GM18499 (cell line): ENCODE data around the gene CACNA1G.

Source experiments
- ATAC-seq: cut with Tn5 transposase; IDR thresholded peaks from one replicate; pipeline ENCODE4 v1.9.1; 2021; ENCODE audit warnings: moderate number of reproducible peaks; ENCODE audit not compliant: insufficient read depth, unreplicated experiment

The CACNA1G gene

GRCh38 chr17:50547035-50547735 lies 13.3 kb upstream of the CACNA1G start, which contains the start of gene SPATA20:
SPATA20 (plus strand) TSS chr17:50547174; CDS start chr17:50547209, 35 bp downstream.
- no peak for ATAC-seq

- no peak for ATAC-seq
Measured at GRCh38 chr17:50547736-50548083, 12.8 kb upstream of the CACNA1G start.

GRCh38 chr17:50548831-50549230 lies 11.7 kb upstream of the CACNA1G start:
- no peak for ATAC-seq

- no peak for ATAC-seq
Measured at GRCh38 chr17:50549256-50549941, 11.1 kb upstream of the CACNA1G start.

DNA sequence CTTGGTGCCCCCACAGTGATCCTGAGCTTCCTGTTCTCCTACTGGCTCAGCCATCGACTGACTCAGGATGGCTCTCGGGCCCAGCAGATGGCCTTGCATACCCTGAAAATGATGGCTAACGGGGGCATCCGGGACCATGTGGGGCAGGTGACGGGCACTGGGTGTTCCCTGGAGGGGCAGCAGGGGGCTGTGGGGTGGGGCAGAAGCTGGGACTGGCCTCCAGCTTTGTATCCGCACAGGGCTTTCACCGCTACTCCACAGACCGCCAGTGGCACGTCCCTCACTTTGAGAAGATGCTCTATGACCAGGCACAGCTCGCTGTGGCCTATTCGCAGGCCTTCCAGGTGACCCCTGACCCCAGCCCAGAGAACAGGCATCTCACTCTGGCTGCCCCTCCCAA lies 10.5 kb upstream of the CACNA1G start:
- no peak for ATAC-seq

GRCh38 chr17:50550661-50551432 lies 9.7 kb upstream of the CACNA1G start:
- ATAC-seq = no peak

GRCh38 chr17:50551433-50551815 lies 9.1 kb upstream of the CACNA1G start:
- ATAC-seq = no peak

DNA sequence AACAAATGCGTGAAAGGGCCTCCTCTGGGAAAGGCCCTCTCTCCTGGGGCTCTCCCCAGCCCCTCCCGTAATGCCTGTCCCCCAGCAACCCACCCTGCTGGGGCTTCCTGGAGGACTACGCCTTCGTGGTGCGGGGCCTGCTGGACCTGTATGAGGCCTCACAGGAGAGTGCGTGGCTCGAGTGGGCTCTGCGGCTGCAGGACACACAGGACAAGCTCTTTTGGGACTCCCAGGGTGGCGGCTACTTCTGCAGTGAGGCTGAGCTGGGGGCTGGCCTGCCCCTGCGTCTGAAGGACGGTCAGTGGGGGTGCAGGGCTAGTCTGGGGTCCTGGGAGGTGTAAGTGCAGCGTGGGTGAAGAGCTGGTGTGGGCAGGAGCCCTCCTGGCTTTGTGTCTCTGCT lies 8.6 kb upstream of the CACNA1G start:
- no peak for ATAC-seq

DNA sequence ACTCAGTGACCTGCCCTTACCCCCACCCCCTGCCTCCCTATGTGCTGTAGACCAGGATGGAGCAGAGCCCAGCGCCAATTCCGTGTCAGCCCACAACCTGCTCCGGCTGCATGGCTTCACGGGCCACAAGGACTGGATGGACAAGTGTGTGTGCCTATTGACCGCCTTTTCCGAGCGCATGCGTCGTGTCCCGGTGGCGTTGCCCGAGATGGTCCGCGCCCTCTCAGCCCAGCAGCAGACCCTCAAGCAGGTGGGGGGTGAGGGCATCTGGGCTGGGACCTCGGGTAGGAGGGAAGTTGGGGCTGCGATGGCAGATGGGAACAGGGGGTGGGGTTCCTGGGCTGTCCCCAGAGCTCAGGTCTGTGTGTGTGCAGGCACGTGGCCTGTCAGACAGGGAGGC lies 6.3 kb upstream of the CACNA1G start:
- ATAC-seq = no peak

DNA sequence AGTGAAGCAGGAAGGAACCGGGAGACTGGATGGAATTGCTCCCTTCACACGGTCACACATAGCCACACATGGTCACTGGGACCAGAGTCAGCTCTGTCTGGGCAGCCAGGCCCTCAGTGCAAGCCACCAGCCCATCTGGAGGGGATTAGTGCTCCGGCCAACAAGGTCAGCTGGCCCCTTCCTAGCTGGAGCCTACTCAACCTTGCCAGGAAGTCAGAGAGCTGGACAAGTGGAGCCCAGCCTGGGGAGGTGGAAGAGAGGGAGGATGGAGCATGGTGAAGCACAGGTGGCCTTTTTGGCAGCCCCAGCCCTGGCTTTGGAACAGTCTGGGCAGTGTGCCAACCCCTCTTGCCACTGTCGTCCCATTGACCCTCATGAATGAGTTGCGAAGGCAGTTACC lies 3.7 kb upstream of the CACNA1G start:
- no peak for ATAC-seq

DNA sequence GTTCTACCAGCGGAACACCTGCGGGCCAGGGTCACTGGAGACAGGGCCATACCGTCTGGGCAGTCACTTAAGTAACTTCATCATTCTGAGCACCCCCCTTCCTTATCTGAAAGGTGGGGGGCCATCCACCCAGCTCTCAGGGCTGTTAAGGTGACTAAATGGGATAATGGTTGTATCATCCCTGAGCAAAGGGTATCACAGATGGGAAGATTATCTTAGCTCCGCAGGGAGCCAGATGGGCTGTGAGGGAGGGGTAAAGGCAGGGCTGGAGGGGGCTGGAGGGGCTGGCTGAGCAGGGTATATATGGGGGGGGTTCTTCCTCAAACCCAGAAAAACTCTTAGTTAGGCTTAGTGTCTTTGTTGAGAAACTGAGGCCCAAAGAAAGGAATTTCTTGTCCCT lies 2.9 kb upstream of the CACNA1G start:
- no peak for ATAC-seq

DNA sequence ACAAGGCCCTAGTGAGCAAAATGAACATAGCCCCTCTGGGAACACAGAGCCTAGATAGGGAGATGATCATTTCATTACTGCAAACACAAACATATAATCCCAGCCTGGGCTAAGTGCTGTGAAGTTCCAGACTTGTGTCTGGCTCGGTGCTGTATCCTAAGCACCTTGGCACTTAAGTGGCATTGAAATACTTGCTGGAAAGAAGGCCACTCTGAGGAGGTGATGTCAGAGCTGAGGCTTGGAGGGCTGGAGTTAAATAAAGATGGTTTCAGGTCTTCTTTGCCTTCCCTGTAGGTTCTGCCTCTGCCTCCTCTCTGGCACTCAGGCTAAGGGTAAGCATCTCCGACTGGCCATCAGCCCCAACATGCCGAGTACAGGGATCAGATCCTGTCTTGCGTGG lies 2.4 kb upstream of the CACNA1G start:
- no peak for ATAC-seq

DNA sequence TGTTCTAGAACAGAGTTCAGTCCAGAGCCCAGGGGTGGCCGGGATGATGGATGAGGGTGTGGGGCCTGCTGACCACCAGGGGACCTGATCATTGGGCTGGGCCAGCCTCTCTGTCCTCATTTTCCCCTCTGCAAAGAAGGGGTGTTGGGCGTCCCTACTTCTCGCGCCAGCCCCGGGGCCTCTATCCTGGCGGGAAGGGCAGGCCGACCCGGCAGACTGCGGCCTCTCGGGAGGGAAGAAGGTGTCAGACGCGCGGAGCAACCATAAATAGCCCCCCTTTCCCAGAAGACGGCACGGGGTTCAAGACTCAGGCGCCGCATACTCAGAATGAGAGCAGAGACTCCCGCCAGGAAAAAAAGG lies 2.0 kb upstream of the CACNA1G start:
- no peak for ATAC-seq

DNA sequence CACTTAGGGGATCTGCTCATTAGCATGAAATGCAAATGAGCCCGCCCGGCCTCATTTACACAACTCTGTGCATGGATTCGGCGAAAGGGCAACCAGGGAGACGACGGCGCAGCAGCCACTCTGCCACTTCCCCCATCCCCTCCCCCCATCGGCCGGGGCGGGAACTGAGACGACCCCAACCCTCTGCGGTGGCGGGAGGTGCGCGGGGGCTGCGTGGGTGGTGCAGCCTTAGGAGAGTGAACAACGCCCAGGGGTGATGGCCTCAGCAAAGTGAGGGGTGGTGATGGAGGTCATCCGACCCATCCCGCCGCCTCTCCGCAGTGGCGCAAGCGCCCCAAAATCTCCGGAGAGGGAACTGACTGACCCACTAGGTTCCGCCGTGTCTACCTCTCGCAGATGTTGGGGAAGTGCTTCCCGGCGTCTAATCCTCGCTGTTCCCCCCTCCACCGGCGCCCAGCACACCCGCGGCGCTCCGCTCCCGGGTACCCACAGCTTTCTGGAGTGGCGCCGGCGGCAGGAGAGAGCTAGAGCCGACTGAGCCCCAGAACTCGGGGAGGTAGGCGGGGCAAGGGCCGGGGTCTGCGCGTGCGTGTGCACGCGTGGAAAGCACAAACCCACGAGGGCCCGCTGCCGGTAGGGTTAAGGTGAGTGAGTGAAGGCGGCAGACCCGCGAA lies 1.4 kb upstream of the CACNA1G start:
- no peak for ATAC-seq

DNA sequence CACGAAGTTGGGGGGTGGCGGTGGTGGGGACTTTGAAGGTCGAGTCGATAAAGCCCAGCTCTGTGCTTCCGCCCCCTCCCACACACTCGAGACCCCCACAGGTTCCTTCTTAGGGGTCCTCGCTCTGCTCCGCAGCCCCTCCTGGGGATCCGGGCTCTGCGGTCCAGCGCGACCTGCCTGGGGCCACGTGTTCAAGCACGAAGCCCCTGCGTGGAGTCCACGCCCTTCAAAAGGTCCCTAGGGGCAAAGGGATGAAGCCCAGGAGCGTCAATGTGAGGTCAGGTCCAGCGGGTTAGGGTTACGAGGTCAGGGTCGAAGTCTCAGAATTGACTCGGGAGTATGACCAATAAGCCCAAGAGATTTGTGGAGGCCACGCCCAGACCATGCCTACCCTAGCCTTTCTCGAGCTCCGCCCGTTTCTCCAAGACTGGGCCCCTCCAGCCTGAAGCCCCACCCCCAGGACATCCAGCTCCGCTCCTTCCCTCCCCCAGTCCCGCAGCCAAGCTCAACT lies 786 bp upstream of the CACNA1G start:
- ATAC-seq = no peak

- no peak for ATAC-seq
Measured at GRCh38 chr17:50560931-50561745, 623 bp downstream of the CACNA1G start.

DNA sequence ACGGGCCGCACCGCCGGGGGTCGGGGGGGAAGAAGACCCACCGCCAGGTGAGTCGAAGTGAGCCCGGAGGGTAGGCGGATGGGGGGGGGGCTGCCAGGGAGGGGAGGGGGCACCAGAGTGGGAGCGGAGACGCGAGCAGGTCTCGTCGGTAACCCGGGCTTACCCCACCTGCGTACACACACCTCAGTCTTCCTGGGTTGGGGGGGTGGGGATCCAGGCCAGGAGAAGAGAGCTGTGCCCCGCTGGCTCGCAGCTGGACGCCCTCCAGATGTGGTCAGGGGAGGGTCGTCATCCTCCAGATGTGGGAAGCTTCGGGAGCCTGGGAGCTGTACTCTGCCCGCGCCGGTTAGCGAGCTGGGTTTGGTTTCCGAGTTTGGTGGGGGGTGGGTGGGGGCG lies 1.2 kb downstream of the CACNA1G start:
- no peak for ATAC-seq

GRCh38 chr17:50562242-50563091 lies 2.0 kb downstream of the CACNA1G start:
- no peak for ATAC-seq

- no peak for ATAC-seq
Measured at GRCh38 chr17:50563092-50563511, 2.6 kb downstream of the CACNA1G start.
